Loucy (cell line): ENCODE measurements around the gene FGFR1OP2.

Experiments used
- EZH2phosphoT487 ChIP-seq: fragments of 200-600 bp; IDR thresholded peaks from 2 replicates; pipeline ENCODE4 v1.6.1; 2018; ENCODE audit warnings: antibody characterized with exemption, mild to moderate bottlenecking, moderate library complexity, borderline replicate concordance
- TF ChIP-seq, protein P1 (sequence below): fragments of 200-600 bp; sonication (generic); conservative IDR thresholded peaks from 2 replicates; pipeline ENCODE4 v1.5.1; 2014; ENCODE audit warnings: mild to moderate bottlenecking, antibody characterized with exemption, low read length

DNA sequence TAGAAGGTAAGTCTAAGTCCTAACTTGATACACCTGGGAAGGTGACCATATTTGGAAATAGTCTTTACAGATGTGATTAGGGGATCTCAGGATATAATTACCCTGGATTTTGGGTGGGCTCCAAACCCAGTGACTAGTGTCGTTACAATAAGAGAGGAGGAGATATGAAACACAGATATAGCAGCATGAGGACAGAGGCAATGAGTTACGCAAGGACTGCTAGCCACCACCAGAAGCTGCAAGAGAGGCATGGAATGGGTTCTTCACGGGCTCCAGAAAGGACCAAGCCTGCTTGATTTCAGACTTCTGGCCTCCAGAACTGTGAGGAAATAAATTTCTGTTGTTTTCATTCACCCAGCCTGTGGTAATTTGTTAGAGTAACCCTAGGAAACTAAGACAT is 28.6 kb downstream of the FGFR1OP2 start:
- TF ChIP-seq, protein P1, sequence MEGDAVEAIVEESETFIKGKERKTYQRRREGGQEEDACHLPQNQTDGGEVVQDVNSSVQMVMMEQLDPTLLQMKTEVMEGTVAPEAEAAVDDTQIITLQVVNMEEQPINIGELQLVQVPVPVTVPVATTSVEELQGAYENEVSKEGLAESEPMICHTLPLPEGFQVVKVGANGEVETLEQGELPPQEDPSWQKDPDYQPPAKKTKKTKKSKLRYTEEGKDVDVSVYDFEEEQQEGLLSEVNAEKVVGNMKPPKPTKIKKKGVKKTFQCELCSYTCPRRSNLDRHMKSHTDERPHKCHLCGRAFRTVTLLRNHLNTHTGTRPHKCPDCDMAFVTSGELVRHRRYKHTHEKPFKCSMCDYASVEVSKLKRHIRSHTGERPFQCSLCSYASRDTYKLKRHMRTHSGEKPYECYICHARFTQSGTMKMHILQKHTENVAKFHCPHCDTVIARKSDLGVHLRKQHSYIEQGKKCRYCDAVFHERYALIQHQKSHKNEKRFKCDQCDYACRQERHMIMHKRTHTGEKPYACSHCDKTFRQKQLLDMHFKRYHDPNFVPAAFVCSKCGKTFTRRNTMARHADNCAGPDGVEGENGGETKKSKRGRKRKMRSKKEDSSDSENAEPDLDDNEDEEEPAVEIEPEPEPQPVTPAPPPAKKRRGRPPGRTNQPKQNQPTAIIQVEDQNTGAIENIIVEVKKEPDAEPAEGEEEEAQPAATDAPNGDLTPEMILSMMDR: no peak
- TF ChIP-seq EZH2phosphoT487: no peak
